GM12873 (cell line): Measurements from ENCODE around the gene HDAC5.

Source experiments
- TF ChIP-seq, protein P1 (sequence below): IDR thresholded peaks from 2 replicates; pipeline ENCODE4 v1.5.1; 2012; ENCODE audit warnings: low read depth, mild to moderate bottlenecking, moderate library complexity, low read length, control low read depth; ENCODE audit not compliant: insufficient read depth; ENCODE audit errors: missing control alignments

HDAC5 gene

GRCh38 chr17:44124118-44124438 is 637 bp upstream of the HDAC5 start:
- TF ChIP-seq, protein P1, sequence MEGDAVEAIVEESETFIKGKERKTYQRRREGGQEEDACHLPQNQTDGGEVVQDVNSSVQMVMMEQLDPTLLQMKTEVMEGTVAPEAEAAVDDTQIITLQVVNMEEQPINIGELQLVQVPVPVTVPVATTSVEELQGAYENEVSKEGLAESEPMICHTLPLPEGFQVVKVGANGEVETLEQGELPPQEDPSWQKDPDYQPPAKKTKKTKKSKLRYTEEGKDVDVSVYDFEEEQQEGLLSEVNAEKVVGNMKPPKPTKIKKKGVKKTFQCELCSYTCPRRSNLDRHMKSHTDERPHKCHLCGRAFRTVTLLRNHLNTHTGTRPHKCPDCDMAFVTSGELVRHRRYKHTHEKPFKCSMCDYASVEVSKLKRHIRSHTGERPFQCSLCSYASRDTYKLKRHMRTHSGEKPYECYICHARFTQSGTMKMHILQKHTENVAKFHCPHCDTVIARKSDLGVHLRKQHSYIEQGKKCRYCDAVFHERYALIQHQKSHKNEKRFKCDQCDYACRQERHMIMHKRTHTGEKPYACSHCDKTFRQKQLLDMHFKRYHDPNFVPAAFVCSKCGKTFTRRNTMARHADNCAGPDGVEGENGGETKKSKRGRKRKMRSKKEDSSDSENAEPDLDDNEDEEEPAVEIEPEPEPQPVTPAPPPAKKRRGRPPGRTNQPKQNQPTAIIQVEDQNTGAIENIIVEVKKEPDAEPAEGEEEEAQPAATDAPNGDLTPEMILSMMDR, result no peak

- TF ChIP-seq, protein P1, result no peak
Measured at GRCh38 chr17:44122816-44123355, 555 bp downstream of the HDAC5 start.

GRCh38 chr17:44121997-44122815 is 1.2 kb downstream of the HDAC5 start:
- TF ChIP-seq, protein P1, result no peak

DNA sequence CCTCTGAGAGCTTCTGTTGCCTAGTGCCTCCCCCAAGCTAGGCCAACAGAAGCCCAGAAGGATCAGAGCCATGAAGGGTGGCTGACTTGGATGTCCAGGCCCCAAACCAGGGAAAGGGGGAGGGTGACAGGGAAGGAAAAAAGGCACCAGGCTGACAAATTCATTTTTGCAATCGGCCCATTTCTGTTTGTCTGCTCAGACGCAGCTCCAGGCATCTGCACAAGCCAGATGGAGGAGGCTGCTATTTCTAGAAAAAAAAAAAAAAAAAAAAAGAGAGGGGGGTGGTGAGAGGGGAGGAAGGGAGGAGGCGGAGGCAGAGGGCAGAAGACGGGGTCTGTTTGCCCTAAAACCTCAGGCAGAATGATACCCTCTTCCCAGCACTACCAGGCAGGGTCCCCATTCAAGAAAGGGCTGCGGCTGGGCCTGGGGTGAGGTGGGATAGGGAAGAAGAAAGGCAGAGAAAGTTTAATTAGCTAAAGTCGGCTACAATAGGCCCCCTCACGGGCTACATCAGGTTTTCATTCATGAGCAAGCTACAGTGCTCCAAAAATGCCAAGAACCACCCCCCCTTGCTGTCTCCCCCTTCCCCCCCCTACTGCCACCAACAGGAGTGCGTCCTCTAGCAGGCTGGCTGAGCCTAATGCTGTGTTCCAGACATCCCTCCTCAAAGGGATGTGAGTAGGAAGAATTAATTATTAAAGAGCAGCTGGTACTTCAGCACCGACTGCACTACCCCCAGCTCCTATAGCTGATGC is 2.4 kb downstream of the HDAC5 start:
- TF ChIP-seq, protein P1, result no peak

DNA sequence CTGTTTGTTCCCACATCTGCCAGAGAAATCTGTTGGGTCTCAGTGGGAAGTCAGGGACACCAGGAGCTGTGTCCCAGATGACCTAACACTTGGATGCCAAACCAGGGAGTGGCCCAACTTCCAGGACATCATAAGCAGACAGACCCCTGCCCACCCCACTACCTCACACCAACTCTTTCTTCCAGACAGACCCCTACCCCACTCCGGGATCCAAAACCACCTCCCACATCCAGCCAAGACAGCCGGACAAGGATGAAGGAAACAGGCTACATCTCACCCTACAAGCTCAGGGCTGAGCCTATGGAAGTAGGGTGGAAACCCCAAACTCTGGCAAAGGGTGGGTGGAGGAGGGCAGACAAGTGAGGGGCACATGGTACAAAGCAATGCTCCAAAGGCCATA is 3.6 kb downstream of the HDAC5 start:
- TF ChIP-seq, protein P1, result no peak

DNA sequence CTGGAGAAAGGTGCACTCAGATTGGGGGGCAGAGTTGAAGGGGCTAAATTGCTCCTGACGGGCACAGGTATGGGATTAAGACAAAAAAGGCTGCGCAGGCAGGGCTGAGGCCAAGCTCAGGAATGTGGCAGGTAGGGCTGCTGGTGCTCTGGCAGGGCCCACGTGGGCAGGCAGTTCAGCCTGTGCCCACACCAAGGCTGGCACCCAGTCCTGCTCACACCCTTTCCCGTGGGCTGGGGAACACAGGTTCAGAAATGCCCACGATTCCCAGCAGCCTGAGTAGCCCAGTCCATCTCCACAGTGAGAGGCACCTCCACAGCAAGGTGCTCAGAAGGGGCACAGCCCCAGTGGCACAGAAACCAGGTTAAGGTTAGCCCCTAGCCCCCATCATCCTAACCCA is 4.4 kb downstream of the HDAC5 start:
- TF ChIP-seq, protein P1, result no peak

DNA sequence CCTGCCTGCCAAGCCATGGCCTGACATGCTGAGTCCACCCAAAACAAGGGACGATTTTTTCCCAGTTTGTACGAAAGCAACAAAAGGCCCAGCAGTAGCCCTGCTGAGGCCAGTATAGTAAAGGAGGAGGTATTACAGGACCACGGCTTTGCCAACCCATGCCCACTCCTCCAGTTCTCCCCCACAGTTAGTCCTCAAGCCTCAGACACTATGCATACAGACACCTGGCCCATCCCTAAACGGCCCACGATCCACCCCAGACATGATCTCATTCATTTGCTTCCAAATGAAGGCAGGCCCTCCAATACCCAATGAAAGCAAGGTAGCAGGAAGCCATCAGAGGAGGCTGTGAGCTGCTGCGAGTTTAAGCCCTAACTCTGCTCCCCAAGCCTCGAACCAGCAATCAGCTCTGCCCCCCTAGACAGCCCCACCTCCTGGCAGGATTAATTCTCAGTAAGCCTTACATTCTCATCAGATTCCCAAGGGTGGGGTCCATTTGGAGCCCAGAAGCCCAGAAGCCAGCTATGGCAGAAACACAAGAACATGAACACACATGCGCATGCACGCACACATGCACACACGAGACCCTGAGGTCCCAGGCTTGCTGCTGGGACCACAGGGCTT is 4.9 kb downstream of the HDAC5 start:
- TF ChIP-seq, protein P1, result no peak
